ENCODE results near the gene SLC25A25.

The SLC25A25 gene

GRCh38 chr9:128149951-128150593 is 82.0 kb downstream of the SLC25A25 start:
- H3K4me3 ChIP-seq (ENCODE audit: control insufficient read depth, low read depth, low read length), result no peak overlapping the region
- TF ChIP-seq CTCF (IDR thresholded peaks at IDR 0.05; ENCODE audit: control insufficient read depth, insufficient read depth, low read depth, low read length, missing control alignments), result no peak
- no peak for DNase-seq (ENCODE audit: low read depth)

DNA sequence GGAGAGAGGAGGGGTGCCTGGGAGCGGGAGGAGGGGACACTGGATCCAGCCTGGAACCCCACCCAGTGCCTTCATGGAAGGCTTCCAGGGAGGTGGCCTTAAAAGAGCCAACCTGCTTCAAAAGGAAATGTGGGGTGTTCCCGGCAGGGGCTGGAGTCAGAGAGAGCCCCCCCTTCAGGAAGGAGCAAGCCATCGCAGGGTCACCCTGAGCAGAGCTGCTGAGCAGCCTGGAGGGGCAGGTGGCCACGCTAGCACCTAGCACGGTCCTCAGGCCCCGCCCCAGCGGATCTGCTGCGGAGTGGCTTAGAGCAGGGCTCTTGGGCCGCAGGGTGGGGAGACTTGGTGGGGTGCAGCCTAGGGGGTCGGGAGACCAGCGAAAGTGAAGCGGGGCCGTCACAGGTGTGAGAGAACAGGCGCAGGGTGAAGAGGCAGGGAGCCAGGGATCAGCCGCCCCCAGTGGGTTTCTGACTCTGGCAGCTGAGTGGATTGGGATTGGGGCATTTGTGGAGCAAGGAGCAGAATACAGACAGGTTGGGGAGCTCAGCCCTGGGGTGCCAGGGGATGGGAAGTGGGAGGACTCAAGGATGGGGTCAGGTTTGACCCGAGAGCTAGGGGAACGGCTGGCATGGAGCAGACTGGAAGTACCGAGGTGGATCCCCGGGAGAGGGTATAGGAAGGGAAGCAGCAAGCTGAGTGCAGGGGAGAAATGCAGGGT is 82.7 kb downstream of the SLC25A25 start:
- H3K4me3 ChIP-seq (ENCODE audit: control insufficient read depth, low read depth, low read length), result no peak overlapping the region
- DNase-seq (ENCODE audit: low read depth), result no peak
- no peak for TF ChIP-seq CTCF (IDR thresholded peaks at IDR 0.05; ENCODE audit: control insufficient read depth, insufficient read depth, low read depth, low read length, missing control alignments)

DNA sequence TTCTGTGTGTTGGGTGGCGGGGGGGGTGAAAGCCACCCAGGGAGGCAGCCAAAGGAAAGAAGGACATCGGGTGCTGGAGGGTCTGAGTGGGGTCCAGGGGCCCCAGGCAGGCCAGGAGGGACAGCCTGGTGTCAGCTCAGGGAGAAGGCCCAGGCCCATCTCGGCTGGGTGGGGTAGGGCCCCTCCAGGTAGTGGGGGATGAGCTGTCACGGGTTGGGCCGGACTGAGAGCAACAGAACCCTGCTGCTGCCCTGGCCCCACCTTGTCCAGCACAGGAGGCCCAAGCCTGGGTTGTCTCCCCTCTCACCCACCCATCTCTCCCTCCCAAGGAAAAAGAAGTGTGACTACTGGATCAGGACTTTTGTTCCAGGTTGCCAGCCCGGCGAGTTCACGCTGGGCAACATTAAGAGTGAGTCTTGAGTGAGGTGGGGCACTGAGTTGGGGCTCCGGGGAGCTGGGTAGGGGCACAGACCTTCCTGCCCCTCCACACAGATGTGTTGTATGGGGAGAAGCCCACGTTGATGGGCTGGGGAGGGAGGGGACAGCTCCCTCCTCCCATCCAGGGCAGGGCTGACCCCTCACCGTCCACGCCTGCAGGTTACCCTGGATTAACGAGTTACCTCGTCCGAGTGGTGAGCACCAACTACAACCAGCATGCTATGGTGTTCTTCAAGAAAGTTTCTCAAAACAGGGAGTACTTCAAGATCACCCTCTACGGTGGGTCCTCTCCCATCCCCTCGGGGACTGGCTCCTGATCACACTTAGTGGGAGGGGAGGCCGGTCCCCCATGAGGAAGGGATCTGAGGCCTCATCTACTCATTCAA is 83.5 kb downstream of the SLC25A25 start:
- no peak overlapping the region for H3K4me3 ChIP-seq (ENCODE audit: control insufficient read depth, low read depth, low read length)
- DNase-seq (ENCODE audit: low read depth), result no peak
- no peak for TF ChIP-seq CTCF (IDR thresholded peaks at IDR 0.05; ENCODE audit: control insufficient read depth, insufficient read depth, low read depth, low read length, missing control alignments)

GRCh38 chr9:128152133-128153059 is 84.4 kb downstream of the SLC25A25 start:
- TF ChIP-seq CTCF (IDR thresholded peaks at IDR 0.05; ENCODE audit: control insufficient read depth, insufficient read depth, low read depth, low read length, missing control alignments), result no peak
- DNase-seq (ENCODE audit: low read depth), result no peak
- H3K4me3 ChIP-seq (ENCODE audit: control insufficient read depth, low read depth, low read length), result no peak overlapping the region

DNA sequence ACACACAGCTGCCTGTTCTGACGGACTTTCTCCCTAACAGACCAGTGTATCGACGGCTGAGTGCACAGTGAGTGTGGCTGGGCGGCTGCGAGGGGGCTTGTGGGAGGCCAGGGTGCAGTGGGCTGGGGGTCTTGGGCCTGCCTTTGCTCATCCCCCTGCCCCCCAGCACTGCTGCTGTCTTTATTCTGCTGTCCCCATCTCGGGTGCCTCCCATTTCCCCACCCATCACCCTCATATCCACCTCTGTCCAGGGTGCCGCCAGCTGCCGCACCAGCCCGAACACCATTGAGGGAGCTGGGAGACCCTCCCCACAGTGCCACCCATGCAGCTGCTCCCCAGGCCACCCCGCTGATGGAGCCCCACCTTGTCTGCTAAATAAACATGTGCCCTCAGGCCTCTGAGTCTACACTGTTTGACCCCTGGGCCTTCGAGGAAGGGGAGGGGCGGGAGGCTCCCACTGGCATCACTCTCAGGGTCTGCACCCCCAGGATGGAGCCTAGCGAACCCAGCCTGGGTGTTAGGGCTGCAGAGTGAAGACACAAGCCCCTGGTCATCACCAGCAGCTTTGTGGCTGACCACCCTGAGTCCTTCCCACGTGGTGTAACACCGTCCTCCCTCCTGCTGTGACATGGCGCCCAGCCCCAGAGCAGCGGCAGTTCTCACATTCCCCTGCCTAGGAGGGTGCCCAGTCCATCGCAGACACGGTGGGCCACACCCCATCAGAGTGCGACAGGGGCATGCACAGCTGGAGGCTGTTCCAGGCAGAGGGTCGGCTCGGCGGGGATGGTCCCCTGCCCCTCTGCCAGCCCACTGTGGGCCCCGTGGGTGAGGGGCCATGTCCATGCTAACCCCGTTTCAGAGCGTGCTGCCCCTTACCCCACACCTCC is 85.3 kb downstream of the SLC25A25 start:
- H3K4me3 ChIP-seq (ENCODE audit: control insufficient read depth, low read depth, low read length), result no peak overlapping the region
- DNase-seq (ENCODE audit: low read depth), result no peak
- TF ChIP-seq CTCF (IDR thresholded peaks at IDR 0.05; ENCODE audit: control insufficient read depth, insufficient read depth, low read depth, low read length, missing control alignments), result no peak

Measured in AG09309 (cell line).